NCI-H460 (cell line): ENCODE measurements around the gene TBC1D5. TPM values are rescaled to one million over a fixed set of nuclear protein-coding genes. Genes with fewer than 3 reads are reported as not detected.

Experiments
- DNase-seq: peaks from one replicate; pipeline ENCODE4 v3.0.0-alpha.2; 2016; ENCODE audit warnings: low read depth; ENCODE audit errors: extremely low read depth
- total RNA-seq: library from RNA; depleted of rRNA; stranded (reverse); fragments of >200 nt; shearing (Covaris generic); gene quantifications from 2 replicates; pipeline ENCODE4 v1.2.3, GENCODE V29; 2014

Gene TBC1D5
- total RNA-seq, 1 experiment from 2014 or later, result 48.7 TPM

DNA sequence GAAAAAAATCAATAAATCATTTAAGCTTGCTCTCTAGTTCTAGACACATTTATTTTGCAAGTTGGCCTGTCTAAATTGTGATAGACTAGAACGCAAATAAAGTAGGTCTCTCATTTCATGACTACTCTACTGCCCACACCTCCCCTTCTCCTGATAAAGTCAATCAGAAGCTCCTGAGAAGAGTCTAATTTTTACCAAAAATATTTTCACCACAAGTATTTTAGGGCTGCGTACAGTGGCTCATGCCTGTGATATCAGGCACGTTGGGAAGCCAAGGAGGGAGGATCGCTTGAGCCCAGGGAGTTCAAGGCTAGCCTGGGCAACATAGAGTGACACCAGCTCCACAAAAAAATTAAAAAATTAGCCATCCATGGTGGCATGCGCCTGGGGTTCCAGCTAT is 136.5 kb downstream of the TBC1D5 start:
- no peak for DNase-seq

DNA sequence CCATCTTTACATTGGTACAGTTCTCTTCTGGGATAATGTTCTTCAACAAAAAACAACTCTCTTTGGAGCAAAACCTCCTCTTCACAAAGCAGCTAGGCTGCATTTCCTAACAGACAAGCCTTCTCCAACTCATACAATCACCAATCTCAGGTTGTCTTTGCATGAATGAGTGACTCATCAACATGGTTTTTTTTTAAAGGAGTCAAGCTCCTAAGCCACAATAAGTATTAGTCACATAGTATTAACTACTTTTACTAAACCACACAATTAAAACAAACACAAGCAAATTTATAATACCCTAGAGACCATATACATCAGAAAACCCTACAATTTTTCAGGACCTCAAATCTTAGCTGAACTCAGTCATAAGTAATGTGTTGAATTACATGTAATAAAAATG is 137.4 kb downstream of the TBC1D5 start:
- no peak for DNase-seq

DNA sequence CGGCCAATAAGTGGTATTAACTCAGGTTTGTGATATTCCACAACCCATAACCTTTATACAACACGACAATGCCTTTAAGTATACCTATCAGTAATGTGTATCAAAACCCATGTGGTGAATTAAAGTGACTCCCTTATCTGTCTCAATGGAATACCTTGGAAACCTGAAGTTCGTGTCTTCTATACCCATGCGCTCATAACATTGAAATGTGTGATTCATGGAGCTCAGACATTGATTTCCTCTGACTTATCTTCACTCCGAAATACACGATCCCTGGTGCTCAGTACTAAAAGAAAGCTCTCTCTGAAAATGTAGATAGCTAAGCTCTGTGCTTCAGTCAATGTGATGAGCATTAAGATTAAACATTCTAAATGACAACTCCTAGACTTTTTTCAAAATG is 140.3 kb downstream of the TBC1D5 start:
- DNase-seq, result no peak

GRCh38 chr3:17592956-17593355 is 149.5 kb downstream of the TBC1D5 start:
- no peak for DNase-seq

DNA sequence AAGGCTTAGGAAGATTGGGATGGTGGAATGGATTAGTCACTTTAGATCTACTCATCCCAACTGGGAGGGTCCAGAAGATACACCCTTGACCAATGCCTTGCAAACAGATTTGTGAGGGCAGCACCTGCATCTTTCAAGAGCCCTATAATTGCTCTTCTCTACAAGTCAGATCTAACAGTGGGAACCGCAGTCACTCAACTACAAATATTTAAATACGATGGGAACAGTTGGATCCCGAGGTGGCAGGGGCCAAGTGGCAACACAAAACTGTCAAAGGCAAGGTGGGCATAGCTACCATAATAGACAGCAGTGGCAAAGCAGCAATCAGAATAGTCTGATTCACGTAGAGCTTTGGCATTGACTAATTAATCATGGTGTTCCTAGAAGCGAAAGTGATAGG is 152.0 kb downstream of the TBC1D5 start:
- no peak for DNase-seq

DNA sequence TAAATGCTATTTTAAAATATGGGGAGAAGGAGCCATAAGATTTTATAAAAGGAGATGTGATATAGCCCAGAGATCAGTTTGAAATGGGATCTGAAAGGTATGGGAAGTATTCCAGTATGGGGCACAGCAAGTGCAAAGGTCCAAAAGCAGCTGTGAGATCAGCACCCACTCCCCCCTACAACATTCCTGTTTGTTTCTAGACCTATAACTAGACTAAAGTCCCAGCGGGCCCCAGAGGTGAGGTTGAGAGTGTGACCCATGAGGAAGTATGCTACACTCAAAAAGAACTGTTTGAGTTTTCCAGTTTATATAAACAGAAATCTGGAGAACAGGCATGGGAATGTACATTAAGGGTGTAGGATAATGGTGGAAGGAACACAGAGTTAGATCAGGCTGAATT is 152.5 kb downstream of the TBC1D5 start:
- DNase-seq, result no peak

- no peak for DNase-seq
These were observed 154.0 kb downstream of the TBC1D5 start for GRCh38 chr3:17588422-17588821.

DNA sequence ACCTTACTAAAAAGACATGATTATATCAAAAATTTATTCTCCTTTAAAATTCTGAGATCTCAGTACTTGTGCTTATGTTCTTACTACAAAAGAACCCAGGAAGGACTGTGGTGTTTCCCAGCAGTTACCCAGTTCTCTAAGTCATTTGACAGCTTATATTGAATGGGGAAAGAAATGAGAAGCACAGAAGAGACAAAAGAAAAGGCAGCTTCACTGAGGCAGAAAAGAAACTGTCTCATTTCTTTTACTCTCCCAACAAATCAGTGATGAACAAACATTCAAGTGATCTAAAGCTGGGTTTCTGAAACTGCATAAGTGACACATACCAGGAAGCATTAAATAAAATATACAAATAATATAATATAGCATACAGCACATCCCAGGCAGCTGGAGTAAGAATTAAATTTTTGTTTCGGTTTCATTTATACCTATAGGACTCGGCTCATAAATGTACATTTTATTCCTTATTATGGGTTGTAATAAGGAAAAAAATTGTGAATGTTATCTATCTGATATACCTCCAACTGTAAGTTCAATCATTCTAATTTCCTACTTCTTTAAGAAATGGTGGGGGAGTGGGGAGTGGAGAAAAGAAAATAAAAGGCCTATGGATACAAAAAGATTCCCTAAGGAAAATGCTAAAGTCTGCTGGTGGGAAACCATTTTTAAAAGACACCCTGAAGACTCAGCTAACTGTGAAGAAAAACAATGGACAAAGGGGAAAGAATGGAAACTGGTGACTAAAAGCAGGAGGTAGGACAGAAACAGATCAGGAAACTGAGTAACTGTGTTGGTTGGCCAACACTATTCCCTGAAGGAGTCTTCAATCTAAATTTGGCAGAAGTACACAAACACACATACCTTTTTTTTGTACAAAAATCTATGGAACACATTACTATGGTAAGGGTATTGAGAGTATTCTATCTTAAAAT is 156.8 kb downstream of the TBC1D5 start:
- DNase-seq, result no peak

DNA sequence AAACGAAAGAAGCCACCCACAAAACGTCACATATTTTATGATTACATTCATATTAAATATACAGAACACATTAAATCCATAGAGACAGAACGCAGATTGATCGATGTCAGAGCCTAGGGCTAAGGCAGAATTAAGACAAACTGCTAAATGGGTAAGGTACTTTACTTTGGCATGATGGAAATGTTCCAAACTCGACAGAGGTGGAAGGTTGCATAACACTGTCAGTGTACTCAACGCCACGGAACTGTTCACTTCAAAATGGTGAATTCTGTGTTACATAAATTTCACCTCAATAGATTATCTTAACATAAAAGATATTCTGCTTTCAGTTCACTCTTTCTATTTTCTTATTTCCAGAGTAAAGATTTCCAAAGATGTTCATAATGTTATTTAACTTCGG is 158.4 kb downstream of the TBC1D5 start:
- DNase-seq, result no peak

DNA sequence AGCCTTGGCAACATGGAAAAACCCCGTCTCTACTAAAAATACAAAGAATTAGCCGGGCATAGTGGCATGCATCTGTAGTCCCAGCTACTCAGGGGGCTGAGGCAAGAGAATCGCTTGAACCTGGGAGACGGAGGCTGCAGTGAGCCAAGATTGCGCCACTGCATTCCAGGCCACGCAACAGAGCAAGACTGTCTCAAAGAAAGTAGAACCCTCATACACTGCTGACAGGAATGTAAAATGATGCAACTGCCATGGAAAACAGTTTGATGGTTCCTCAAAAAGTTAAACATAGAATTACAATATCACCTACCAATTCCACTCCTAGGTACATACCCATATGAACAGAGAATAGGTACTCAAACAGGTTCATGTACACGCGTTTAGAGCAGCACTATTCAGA is 158.9 kb downstream of the TBC1D5 start:
- no peak for DNase-seq

- no peak for DNase-seq
These were observed 160.9 kb downstream of the TBC1D5 start for GRCh38 chr3:17581421-17582080.

DNA sequence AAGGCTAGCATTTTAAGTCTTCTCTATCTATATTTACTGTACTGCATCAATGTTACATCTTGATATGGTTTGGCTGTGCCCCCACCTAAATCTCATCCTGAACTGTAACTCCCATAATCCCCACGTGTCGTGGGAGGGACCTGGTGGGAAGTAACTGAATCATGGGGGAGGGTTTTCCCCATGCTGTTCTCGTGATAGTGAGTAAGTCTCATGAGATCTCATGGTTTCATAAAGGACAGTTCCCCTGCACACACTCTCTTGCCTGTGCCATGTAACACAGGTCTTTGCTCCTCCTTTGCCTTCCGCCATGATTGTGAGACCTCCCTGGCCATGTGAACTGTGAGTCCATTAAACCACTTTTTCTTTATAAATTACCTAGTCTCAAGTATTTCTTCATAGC is 161.5 kb downstream of the TBC1D5 start:
- no peak for DNase-seq

DNA sequence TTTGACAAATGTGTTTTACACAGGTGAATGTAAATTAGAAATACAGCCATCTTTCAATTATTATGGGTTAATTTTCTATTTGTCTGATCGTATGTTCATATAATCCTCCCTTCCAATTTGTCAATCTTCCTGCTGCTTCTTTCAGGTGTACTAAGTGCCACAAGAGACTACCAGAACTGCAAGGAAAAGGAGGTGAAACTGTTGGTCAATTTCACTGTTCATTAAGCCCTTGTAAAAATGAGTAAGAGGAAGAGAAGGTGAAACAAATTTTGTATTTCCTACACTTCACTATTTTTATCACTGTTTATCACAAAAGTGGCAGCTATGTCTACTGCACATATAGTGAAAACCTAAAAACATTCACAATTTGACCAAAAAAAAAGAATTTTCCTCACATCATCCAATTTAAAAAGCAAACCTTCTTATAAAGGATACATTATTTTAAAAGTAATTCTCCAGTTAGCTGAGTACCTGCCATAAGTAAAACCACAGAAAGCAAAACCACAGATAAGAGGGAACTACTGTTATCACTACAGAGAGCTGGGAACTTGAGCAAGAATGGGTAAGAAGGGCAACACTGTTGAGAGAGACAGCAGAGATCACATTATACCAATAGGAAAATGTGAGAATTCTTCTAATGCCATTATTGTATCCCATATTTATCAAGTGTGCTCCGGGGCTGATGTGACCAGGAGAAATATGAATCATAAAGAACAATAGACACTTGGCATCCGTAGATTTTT is 163.0 kb downstream of the TBC1D5 start:
- DNase-seq, result no peak

DNA sequence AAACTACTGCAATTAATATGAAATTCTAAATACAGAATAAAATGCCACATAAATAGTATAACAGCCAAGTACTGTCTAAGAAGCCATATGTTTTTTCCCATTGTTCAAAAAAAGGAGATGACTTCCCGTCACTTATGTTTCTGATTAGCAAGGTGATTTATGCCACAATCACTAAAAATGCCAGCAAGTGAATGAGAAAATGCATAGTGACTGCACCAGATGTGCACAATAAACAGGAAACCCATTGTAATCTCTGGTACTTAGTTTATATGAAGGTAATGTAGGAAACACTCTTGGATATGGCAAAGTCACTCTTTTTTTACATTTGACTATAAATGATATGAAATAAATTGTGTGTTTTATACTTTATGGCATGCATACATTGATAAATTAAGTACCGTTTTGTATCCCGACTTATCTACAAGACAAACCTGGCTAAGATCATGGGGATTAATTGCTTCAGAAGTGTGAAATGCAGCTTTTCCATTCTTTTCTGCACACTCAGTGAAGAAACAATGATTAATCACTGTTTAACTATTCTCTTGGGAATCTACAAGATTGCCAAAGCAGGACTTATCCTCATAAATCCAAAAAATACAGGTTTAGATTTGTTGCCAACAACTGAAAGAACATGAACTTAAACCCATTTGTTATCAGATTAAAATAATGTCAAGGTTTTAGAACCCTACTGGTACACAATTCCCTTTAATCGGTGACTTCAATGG is 164.5 kb downstream of the TBC1D5 start:
- DNase-seq, result no peak

DNA sequence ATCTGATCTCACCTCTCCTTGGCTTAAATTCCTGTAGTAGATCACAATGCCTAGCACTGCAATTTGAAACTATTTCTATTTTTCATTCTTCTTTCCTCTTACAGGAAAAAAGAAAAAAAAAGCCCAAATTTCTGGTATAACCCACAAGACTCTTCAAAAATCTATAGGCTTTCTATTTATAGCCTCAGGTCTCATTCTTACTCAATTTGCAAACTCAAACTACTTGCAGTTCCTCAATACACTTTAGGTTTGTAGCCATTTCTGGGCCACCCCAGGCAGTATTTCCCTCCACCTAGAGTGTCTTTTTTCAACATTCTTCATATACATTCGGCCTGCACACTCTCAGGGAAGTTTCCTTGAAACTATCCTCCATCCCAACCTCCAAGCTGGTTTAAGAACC is 169.0 kb downstream of the TBC1D5 start:
- no peak for DNase-seq

- DNase-seq, result no peak
These were observed 170.7 kb downstream of the TBC1D5 start for GRCh38 chr3:17571686-17572085.

GRCh38 chr3:17562845-17563244 is 179.6 kb downstream of the TBC1D5 start:
- no peak for DNase-seq

- DNase-seq, result no peak
These were observed 183.9 kb downstream of the TBC1D5 start for GRCh38 chr3:17558565-17558964.

DNA sequence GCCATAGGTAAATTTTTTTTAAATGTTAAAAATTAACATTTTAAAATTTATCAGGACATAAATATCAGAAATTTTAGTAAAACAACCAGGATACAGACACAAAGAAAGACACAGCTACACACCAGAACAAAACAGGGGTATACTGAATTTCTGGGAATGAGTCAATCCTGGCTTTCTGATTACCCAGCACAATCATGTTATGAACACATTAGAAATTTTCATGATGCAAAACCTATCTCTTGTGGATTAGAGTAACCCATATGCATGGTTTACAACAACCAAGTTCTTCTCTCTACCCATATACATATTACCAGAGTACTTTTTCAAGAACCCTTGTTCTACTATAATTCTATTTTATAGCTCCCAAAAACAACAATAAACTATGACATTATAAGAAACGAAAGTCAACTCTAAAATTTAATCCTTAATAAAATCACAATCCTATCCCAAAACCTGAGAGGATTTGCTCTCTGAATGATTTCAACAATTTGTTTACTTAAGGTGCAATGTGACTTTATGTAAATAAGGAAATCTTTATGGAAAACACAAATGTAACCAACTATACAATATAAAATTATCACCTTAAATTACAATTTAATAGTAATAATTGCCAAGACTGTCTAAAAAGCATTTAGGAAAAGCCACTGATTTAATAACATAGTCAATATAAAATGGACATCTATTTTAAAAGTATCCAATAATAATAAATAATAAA is 184.5 kb downstream of the TBC1D5 start:
- DNase-seq, result no peak

DNA sequence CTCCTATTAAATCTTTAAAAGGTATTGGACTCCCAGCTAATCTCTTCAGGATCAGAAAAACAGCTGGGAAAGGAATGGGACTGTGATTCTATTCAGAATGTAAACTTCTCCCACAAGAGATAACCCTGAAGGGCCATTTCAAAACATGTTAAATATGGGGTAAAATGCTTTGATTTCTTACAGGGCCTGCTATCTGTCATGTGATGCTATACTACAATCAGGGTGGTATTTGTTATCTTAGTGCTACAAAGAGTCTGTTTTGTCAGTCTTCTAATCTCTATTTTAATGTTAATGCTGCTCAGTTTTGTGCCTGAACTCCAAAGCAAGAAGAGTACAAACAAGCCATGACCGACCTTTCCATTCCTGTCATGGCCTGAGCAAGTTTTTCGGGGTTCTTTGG is 186.9 kb downstream of the TBC1D5 start:
- DNase-seq, result no peak
